ENCODE measurements around the gene ARHGEF26.
A peak's percentile ranks its signal among the peaks of the same experiment; 100 is the strongest.
"Not testable (repeated sequence)": the region's sequence is repeated elsewhere in the genome, so short reads cannot be mapped to it uniquely, and the experiment has no call there.

ARHGEF26 gene, protein sequence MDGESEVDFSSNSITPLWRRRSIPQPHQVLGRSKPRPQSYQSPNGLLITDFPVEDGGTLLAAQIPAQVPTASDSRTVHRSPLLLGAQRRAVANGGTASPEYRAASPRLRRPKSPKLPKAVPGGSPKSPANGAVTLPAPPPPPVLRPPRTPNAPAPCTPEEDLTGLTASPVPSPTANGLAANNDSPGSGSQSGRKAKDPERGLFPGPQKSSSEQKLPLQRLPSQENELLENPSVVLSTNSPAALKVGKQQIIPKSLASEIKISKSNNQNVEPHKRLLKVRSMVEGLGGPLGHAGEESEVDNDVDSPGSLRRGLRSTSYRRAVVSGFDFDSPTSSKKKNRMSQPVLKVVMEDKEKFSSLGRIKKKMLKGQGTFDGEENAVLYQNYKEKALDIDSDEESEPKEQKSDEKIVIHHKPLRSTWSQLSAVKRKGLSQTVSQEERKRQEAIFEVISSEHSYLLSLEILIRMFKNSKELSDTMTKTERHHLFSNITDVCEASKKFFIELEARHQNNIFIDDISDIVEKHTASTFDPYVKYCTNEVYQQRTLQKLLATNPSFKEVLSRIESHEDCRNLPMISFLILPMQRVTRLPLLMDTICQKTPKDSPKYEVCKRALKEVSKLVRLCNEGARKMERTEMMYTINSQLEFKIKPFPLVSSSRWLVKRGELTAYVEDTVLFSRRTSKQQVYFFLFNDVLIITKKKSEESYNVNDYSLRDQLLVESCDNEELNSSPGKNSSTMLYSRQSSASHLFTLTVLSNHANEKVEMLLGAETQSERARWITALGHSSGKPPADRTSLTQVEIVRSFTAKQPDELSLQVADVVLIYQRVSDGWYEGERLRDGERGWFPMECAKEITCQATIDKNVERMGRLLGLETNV

GRCh38 chr3:154120961-154121700 is at the start of gene ARHGEF26:
ARHGEF26 (plus strand) TSS chr3:154121390; CDS start chr3:154121993, 603 bp downstream.
- peak; percentile 56 to 78 for DNase-seq

DNA sequence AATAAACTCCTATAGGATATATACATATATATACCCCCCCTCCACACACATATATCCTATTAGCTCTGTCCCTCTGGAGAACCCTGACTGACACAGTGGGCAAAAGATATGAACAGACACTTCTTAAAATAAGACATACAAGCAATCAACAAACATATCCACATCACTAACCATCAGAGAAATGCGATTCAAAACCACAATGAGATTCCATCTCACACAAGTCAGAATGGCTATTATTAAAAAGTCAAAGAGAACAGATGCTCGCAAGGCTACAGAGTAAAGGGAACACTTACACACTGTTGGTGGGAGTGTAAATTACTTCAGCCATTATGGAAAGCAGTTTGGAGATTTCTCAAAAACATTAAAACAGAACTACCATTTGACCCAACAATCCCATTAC is 46.2 kb upstream of the ARHGEF26 start:
- no peak for DNase-seq

DNA sequence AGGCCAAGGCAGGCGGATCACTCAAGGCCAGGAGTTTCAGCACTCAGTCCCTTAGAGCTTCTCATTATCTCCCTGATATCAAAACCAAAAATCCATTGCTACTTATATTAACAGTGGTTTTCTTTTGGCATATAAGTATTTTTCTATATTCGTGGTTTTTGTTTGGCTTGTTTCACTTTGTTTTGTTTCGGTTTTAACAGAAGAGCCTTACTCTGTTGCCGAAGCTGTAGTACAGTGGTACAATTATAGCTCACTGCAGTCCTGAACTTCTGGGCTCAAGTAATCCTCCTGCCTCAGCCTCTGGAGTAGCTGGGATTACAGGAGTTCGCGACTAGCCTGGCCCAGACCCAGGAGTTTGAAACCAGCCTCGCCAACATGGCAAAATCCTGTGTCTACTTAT is 42.5 kb upstream of the ARHGEF26 start:
- DNase-seq = no peak

DNA sequence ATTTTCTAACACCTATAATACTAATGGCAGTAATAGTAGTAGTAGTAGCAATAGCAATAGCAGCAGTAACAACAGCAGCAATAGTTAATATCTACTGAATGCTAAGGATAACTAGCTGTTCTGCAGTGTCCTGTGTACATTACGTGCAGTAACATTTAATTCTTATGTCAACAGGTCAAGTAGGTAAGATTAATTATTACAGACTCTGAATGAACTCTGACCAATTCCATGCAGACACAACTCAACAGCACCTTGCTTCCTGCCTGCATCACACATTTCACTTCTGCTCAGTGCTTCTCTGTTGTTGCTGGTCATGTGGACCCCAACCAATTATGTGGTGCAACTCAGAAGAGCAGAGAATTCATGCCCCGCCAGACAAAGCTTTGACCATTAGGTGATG is 39.9 kb upstream of the ARHGEF26 start:
- no peak for DNase-seq

DNA sequence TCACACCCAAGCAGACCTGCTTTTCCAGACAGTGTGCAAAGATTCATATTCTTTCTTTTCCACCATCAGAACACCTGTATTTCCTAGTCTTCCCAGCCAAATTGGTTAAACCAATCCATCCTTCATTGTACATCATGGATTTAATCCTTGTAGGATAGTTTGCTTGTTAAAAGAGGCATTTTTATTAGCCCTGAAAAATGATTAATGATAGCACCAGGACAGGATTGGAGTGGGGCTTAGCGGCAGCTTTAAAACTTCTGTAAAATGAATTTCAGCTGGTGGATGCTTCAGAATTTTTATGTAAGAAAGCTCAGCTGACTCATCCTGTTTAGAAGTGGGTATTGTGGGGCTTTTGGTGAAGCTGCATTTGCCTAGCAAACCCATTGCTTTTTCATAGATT is 36.1 kb upstream of the ARHGEF26 start:
- no peak for DNase-seq

DNA sequence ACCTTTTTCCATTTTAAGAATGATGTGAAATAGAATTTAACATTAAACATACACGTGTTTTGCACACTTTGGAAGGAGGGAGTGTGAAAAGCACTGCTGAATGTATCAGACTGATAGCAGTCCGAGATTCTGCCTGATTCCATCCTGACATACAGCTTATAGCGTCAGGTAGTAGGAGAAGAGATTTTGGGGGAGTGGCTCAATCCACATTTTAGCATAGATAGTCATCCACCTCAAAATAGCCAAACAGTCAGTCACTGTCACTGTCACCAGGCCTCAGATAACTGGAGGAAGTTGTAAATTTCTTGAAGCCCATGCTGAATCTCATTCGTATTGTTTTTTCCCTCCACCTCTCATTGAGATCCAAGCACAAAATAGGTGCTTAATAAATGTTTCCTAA is 35.4 kb upstream of the ARHGEF26 start:
- DNase-seq = no peak

- DNase-seq = no peak
These were observed 34.9 kb upstream of the ARHGEF26 start for GRCh38 chr3:154086286-154086685.

DNA sequence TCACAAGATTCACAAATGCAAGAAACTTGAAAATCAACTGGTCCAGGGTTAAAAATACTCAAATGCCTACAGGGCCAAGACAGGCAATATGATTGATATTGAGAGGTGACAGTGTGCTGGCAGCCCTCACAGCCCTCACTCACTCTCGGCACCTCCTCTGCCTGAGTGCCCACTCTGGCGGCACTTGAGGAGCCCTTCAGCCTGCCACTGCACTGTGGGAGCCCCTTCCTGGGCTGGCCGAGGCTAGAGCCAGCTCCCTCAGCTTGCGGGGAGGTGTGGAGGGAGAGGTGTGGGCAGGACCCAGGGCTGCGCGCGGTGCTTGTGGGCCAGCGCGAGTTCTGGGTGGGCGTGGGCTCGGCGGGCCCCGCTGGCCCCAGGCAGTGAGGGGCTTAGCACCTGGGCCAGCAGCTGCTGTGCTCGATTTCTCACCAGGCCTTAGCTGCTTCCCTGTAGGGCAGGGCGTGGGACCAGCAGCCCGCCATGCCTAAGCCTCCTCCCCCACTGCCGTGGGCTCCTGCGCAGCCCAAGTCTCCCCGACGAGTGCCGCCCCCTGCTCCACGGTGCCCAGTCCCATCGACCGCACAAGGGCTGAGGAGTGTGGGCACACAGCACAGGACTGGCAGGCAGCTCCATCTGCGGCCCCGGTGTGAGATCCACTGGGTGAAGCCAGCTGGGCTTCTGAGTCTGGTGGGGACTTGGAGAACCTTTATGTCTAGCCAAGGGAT is 33.3 kb upstream of the ARHGEF26 start:
- DNase-seq = not testable (repeated sequence)

GRCh38 chr3:154089421-154090420 is 31.5 kb upstream of the ARHGEF26 start:
- no peak for DNase-seq

- no peak for DNase-seq
These were observed 27.1 kb upstream of the ARHGEF26 start for GRCh38 chr3:154094051-154094450.

- no peak for DNase-seq
These were observed 25.3 kb upstream of the ARHGEF26 start for GRCh38 chr3:154095832-154096421.

- no peak for DNase-seq
These were observed 22.8 kb upstream of the ARHGEF26 start for GRCh38 chr3:154098376-154098775.

DNA sequence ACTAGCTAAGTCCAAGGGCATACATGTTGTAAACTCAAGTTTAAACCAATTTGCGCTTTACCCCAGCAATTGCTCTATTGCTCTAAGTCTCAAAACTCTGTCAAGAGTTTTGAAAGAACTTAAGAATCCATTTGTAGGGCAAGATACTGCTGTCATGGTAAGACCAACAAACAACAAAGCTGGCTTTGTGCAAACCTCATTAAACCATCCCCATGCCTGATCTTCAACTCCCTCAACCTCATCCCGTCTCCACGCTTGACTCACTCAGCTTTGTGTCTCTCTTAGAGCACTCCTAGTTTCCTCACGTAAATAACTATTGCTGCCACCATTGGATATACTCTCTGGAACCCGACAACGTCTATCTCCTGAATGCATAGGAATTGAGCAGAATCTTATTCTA is 20.6 kb upstream of the ARHGEF26 start:
- no peak for DNase-seq

GRCh38 chr3:154101250-154101649 is 19.9 kb upstream of the ARHGEF26 start:
- no peak for DNase-seq

DNA sequence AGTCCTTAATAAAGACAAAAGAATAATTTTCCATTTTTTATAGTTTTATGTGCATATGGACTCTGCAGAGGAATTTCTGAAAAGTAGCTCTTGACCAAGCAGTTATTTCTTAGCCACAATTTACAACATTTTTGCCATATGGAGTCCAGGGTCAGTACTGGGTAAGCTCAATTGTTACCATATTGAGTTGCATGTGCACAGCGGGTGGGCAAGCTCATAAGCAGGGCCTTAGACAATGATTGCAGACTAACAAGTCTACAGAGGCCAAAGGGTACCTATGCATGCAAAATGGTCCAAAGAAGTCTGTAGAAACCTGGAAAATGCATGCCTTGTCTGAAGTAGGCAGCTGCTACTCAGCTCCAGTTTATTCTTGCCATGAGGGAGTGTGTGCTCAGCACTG is 19.0 kb upstream of the ARHGEF26 start:
- peak in 1 of 2 experiments; percentile 21 for DNase-seq

GRCh38 chr3:154105218-154105975 is 15.8 kb upstream of the ARHGEF26 start:
- no peak for DNase-seq

DNA sequence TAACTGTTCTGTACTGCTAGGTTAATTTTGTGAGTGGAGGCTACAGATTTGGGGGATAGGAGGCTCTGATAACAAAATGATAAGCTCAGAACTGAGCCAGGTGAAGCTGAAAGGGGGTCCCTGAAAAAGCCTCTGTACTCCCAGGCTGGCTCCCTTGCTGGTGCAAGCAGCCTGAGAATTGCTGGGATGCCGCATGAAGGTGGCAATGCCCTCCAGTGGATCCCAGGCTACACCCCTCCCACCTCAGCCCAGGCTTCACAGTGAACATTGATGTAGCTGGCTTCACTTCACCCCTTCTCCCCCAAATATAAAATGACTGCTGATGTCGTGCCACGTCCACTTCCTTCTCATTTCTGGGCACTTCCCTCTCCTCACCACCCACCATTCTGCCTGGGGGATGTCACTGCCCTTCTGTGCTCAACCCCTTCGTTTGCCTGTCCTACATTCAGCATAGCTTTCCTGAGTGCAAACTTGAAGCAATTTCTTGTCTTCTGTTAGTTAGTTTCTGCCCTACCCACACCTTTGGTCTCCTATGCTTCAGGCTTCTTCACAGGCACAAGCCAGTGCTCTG is 9.7 kb upstream of the ARHGEF26 start:
- no peak for DNase-seq

DNA sequence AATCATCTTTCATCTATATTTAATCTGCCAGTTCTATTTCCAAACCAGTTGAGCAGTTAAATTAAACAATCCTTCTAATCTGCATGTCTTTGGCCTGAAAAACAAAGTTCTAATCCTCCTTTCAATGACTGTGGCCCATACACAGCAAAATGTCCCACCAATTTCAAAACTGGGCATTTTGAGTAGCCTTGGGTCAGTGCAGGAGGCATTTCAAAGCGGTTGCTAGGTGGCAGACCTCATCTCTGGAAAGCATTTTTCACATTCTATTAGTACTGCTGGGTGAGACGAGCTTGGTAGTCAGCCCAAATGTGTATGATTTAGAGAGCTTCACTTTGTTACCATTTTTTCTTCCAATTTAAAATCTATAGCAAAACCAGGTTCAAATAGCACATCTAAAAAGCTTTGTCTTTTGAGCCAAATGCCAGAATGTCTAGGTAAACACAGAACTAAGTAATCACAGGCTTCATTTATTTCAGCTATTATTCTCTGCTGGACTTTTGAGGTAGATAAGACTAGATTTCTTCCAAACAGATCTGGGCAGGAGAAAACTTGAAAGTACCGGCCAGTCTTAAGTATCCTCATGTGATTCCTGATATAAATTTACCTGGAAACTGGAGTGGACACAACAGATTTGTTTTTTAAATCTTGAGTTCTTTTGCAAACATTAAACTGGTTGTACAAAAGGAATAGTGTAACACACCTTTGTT is 8.9 kb upstream of the ARHGEF26 start:
- DNase-seq = no peak

DNA sequence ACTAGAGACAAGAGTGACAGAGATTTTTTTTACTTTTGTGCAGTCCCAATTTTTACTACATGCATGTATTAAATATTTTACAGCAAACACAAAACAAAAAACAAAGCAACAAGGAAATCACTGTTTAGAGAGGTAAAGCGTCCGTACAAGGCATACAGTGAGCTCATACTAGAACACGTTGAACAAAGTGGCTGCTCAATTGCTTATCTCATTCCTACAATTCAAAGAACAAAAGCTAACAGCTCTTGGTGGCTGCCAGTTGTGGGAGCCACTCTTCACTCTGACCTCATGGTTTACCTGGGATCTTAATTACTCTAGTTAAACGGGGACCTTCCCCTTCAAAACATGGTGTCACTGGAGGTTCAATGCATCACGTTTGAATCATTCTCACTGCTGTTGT is 7.6 kb upstream of the ARHGEF26 start:
- no peak for DNase-seq

All from NCI-H446 (cell line).